HEK293 (cell line): ENCODE measurements around the gene TSTD1.

Experiments used
- OVOL3 ChIP-seq: fragments of 450-650 bp; formaldehyde crosslinking; IDR thresholded peaks from 2 replicates; pipeline ENCODE4 v1.5.1; 2016; ENCODE audit warnings: missing biosample characterization, missing genetic modification characterization
- SP3 ChIP-seq: fragments of 450-650 bp; formaldehyde crosslinking; IDR thresholded peaks from 2 replicates; pipeline ENCODE4 v1.5.1; 2016; ENCODE audit warnings: missing biosample characterization, missing genetic modification characterization
- SP7 ChIP-seq: fragments of 450-650 bp; formaldehyde crosslinking; IDR thresholded peaks from 2 replicates; pipeline ENCODE4 v1.5.1; 2016; ENCODE audit warnings: missing biosample characterization, missing genetic modification characterization
- TSHZ1 ChIP-seq: fragments of 450-650 bp; formaldehyde crosslinking; IDR thresholded peaks from 2 replicates; pipeline ENCODE4 v1.5.1; 2016; ENCODE audit warnings: missing biosample characterization, missing genetic modification characterization, borderline replicate concordance
- ZBTB21 ChIP-seq: fragments of 450-650 bp; formaldehyde crosslinking; IDR thresholded peaks from 2 replicates; pipeline ENCODE4 v1.5.1; 2017; ENCODE audit warnings: missing biosample characterization, missing genetic modification characterization
- ZBTB48 ChIP-seq: fragments of 450-650 bp; formaldehyde crosslinking; IDR thresholded peaks from 2 replicates; pipeline ENCODE4 v1.5.1; 2016; ENCODE audit warnings: missing biosample characterization, missing genetic modification characterization
- ZBTB49 ChIP-seq: fragments of 450-650 bp; formaldehyde crosslinking; IDR thresholded peaks from 2 replicates; pipeline ENCODE4 v1.5.1; 2016; ENCODE audit warnings: missing biosample characterization, missing genetic modification characterization, low read depth
- ZFP41 ChIP-seq: fragments of 450-650 bp; formaldehyde crosslinking; IDR thresholded peaks from 2 replicates; pipeline ENCODE4 v1.5.1; 2016; ENCODE audit warnings: missing biosample characterization, missing genetic modification characterization, borderline replicate concordance
- ZNF211 ChIP-seq: fragments of 450-650 bp; formaldehyde crosslinking; IDR thresholded peaks from 2 replicates; pipeline ENCODE4 v1.5.1; 2016; ENCODE audit warnings: low read depth, missing biosample characterization, missing genetic modification characterization
- ZNF223 ChIP-seq: fragments of 450-650 bp; formaldehyde crosslinking; IDR thresholded peaks from 2 replicates; pipeline ENCODE4 v1.5.1; 2016; ENCODE audit warnings: missing biosample characterization, missing genetic modification characterization
- ZNF23 ChIP-seq: fragments of 450-650 bp; formaldehyde crosslinking; IDR thresholded peaks from 2 replicates; pipeline ENCODE4 v1.5.1; 2016; ENCODE audit warnings: missing biosample characterization, missing genetic modification characterization, borderline replicate concordance
- ZNF302 ChIP-seq: fragments of 450-650 bp; formaldehyde crosslinking; IDR thresholded peaks from 2 replicates; pipeline ENCODE4 v1.5.1; 2016; ENCODE audit warnings: missing biosample characterization, missing genetic modification characterization, low read depth
- ZNF335 ChIP-seq: fragments of 450-650 bp; formaldehyde crosslinking; conservative IDR thresholded peaks from 2 replicates; pipeline ENCODE4 v1.5.1; 2016; ENCODE audit warnings: missing biosample characterization, missing genetic modification characterization
- ZNF514 ChIP-seq: fragments of 450-650 bp; formaldehyde crosslinking; IDR thresholded peaks from 2 replicates; pipeline ENCODE4 v1.5.1; 2016; ENCODE audit warnings: missing biosample characterization, missing genetic modification characterization
- ZNF623 ChIP-seq: fragments of 450-650 bp; formaldehyde crosslinking; IDR thresholded peaks from 2 replicates; pipeline ENCODE4 v1.5.1; 2016; ENCODE audit warnings: missing biosample characterization, missing genetic modification characterization
- ZNF660 ChIP-seq: fragments of 450-650 bp; IDR thresholded peaks from 2 replicates; pipeline ENCODE4 v1.5.1; 2018; ENCODE audit warnings: missing biosample characterization, mild to moderate bottlenecking, missing genetic modification characterization
- TF ChIP-seq, protein P1 (sequence below): fragments of 450-650 bp; formaldehyde crosslinking; conservative IDR thresholded peaks from 2 replicates; pipeline ENCODE4 v1.5.1; 2016; ENCODE audit warnings: low read depth, missing biosample characterization, missing genetic modification characterization
- TF ChIP-seq, protein P2 (sequence below): fragments of 450-650 bp; formaldehyde crosslinking; IDR thresholded peaks from 2 replicates; pipeline ENCODE4 v1.5.1; 2017; ENCODE audit warnings: missing biosample characterization, missing genetic modification characterization
- TF ChIP-seq, protein P3 (sequence below): fragments of 450-650 bp; formaldehyde crosslinking; optimal IDR thresholded peaks from 2 replicates; pipeline ENCODE3; 2016; ENCODE audit warnings: missing biosample characterization, mild to moderate bottlenecking, missing genetic modification characterization
- TF ChIP-seq, protein P4 (sequence below): fragments of 450-650 bp; formaldehyde crosslinking; IDR thresholded peaks from 2 replicates; pipeline ENCODE4 v1.5.1; 2016; ENCODE audit warnings: missing biosample characterization, missing genetic modification characterization
- TF ChIP-seq, protein P5 (sequence below): fragments of 450-650 bp; formaldehyde crosslinking; IDR thresholded peaks from 2 replicates; pipeline ENCODE4 v1.5.1; 2016; ENCODE audit warnings: missing biosample characterization, missing genetic modification characterization, low read depth

The TSTD1 gene

DNA sequence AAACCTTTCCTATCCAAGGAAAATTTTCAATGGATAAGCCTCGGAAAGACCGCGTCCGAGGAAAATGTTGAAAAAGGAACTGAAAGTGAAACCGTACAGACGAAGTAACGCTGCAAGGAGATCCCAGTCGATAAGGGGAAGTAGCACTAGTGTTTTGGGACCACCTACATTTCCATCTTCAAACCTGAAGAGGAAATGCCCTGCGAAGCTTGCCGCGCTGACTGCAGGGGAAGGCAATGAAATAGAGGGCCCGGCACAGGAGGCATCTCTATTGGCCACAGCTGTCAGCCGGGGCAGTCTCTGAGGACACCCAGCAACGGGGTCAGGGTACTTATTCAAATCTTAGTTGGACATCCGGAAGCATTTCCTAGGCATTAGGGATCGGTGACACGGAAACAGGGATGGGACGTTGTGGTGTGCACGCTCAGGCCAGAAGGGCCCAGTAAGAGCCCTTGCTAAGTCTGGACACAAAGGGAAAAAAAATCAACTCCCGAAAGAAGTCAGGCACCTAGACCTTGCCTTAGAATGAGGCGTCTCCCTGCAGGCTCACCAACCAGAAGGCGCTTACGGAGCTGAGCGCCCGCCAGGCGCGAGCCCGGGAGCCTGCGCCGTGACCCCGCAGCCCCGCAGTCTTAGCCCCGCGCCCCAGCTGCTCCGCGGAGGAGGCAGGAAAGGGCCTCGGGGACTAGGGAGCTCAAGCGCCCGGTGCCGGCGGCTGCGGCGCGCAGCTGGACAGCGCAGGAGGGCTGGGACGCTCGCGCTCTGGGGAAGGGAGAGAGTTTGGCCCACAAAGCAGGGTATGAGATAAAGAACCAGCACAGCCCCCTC, 6.4 kb upstream of the TSTD1 start (continued):
- TF ChIP-seq TSHZ1 (tag by site-specific recombination) (no peak), ZBTB49 (tag by site-specific recombination) (no peak), ZBTB21 (tag by site-specific recombination) (no peak), ZNF211 (no peak), ZNF23 (no peak), ZNF660 (tag by site-specific recombination) (0 out of 2 replicates have a peak, but pooled peaks have one; percentile 43), ZNF302 (tag by site-specific recombination) (no peak), ZNF623 (tag by site-specific recombination) (no peak), ZFP41 (tag by site-specific recombination) (no peak), SP7 (tag by site-specific recombination) (no peak), ZNF223 (tag by site-specific recombination) (no peak), ZBTB48 (tag by site-specific recombination) (peak; percentile 99), OVOL3 (no peak), SP3 (tag by site-specific recombination) (no peak), ZNF514 (no peak), ZNF335 (peak; percentile 96)
- TF ChIP-seq, protein P1, sequence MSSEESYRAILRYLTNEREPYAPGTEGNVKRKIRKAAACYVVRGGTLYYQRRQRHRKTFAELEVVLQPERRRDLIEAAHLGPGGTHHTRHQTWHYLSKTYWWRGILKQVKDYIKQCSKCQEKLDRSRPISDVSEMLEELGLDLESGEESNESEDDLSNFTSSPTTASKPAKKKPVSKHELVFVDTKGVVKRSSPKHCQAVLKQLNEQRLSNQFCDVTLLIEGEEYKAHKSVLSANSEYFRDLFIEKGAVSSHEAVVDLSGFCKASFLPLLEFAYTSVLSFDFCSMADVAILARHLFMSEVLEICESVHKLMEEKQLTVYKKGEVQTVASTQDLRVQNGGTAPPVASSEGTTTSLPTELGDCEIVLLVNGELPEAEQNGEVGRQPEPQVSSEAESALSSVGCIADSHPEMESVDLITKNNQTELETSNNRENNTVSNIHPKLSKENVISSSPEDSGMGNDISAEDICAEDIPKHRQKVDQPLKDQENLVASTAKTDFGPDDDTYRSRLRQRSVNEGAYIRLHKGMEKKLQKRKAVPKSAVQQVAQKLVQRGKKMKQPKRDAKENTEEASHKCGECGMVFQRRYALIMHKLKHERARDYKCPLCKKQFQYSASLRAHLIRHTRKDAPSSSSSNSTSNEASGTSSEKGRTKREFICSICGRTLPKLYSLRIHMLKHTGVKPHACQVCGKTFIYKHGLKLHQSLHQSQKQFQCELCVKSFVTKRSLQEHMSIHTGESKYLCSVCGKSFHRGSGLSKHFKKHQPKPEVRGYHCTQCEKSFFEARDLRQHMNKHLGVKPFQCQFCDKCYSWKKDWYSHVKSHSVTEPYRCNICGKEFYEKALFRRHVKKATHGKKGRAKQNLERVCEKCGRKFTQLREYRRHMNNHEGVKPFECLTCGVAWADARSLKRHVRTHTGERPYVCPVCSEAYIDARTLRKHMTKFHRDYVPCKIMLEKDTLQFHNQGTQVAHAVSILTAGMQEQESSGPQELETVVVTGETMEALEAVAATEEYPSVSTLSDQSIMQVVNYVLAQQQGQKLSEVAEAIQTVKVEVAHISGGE (tag by site-specific recombination), result peak; percentile 83; the same call in 1 of the 2 replicates
- TF ChIP-seq, protein P2, sequence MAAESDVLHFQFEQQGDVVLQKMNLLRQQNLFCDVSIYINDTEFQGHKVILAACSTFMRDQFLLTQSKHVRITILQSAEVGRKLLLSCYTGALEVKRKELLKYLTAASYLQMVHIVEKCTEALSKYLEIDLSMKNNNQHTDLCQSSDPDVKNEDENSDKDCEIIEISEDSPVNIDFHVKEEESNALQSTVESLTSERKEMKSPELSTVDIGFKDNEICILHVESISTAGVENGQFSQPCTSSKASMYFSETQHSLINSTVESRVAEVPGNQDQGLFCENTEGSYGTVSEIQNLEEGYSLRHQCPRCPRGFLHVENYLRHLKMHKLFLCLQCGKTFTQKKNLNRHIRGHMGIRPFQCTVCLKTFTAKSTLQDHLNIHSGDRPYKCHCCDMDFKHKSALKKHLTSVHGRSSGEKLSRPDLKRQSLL (tag by site-specific recombination), result peak; percentile 71; the same call in 1 of the 2 replicates
- TF ChIP-seq, protein P3, sequence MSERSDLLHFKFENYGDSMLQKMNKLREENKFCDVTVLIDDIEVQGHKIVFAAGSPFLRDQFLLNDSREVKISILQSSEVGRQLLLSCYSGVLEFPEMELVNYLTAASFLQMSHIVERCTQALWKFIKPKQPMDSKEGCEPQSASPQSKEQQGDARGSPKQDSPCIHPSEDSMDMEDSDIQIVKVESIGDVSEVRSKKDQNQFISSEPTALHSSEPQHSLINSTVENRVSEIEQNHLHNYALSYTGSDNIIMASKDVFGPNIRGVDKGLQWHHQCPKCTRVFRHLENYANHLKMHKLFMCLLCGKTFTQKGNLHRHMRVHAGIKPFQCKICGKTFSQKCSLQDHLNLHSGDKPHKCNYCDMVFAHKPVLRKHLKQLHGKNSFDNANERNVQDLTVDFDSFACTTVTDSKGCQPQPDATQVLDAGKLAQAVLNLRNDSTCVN (tag by site-specific recombination), result peak; percentile 95
- TF ChIP-seq, protein P4, sequence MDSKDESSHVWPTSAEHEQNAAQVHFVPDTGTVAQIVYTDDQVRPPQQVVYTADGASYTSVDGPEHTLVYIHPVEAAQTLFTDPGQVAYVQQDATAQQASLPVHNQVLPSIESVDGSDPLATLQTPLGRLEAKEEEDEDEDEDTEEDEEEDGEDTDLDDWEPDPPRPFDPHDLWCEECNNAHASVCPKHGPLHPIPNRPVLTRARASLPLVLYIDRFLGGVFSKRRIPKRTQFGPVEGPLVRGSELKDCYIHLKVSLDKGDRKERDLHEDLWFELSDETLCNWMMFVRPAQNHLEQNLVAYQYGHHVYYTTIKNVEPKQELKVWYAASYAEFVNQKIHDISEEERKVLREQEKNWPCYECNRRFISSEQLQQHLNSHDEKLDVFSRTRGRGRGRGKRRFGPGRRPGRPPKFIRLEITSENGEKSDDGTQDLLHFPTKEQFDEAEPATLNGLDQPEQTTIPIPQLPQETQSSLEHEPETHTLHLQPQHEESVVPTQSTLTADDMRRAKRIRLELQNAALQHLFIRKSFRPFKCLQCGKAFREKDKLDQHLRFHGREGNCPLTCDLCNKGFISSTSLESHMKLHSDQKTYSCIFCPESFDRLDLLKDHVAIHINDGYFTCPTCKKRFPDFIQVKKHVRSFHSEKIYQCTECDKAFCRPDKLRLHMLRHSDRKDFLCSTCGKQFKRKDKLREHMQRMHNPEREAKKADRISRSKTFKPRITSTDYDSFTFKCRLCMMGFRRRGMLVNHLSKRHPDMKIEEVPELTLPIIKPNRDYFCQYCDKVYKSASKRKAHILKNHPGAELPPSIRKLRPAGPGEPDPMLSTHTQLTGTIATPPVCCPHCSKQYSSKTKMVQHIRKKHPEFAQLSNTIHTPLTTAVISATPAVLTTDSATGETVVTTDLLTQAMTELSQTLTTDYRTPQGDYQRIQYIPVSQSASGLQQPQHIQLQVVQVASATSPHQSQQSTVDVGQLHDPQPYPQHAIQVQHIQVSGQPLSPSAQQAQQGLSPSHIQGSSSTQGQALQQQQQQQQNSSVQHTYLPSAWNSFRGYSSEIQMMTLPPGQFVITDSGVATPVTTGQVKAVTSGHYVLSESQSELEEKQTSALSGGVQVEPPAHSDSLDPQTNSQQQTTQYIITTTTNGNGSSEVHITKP (tag by site-specific recombination), result no peak
- TF ChIP-seq, protein P5, sequence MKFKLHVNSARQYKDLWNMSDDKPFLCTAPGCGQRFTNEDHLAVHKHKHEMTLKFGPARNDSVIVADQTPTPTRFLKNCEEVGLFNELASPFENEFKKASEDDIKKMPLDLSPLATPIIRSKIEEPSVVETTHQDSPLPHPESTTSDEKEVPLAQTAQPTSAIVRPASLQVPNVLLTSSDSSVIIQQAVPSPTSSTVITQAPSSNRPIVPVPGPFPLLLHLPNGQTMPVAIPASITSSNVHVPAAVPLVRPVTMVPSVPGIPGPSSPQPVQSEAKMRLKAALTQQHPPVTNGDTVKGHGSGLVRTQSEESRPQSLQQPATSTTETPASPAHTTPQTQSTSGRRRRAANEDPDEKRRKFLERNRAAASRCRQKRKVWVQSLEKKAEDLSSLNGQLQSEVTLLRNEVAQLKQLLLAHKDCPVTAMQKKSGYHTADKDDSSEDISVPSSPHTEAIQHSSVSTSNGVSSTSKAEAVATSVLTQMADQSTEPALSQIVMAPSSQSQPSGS (tag by site-specific recombination), result no peak
